SU-DHL-6 (cell line): ENCODE measurements around the gene ZNF532.

ENCODE experiments used
- H2AFZ ChIP-seq: fragments of 200-600 bp; sonication (generic); 2 replicates; pipeline ENCODE4 v1.6.1; 2014; ENCODE audit warnings: low read depth, mild to moderate bottlenecking, moderate library complexity, mixed read lengths, antibody characterized with exemption, low read length; ENCODE audit not compliant: severe bottlenecking
- H3F3A ChIP-seq: fragments of 200-600 bp; shearing (Covaris generic); 2 replicates; pipeline ENCODE4 v1.6.0; 2016; ENCODE audit warnings: antibody characterized with exemption, mild to moderate bottlenecking; ENCODE audit not compliant: insufficient read depth
- H3K27ac ChIP-seq: fragments of 200-600 bp; sonication (generic); 2 replicates; pipeline ENCODE4 v1.5.1; 2016; ENCODE audit warnings: low read depth, mild to moderate bottlenecking, low read length, moderate library complexity, mixed read lengths
- H3K27me3 ChIP-seq: fragments of 200-600 bp; sonication (generic), shearing (Covaris generic); 2 replicates; pipeline ENCODE4 v1.6.0; 2014; ENCODE audit warnings: mild to moderate bottlenecking, low read length
- H3K36me3 ChIP-seq: fragments of 200-600 bp; sonication (generic); 2 replicates; pipeline ENCODE4 v1.6.1; 2014; ENCODE audit warnings: mild to moderate bottlenecking, low read length, mixed read lengths
- H3K4me2 ChIP-seq: fragments of 300-600, 200-600 bp; shearing (Covaris generic), sonication (generic); 2 replicates; pipeline ENCODE4 v1.6.0; 2014; ENCODE audit warnings: low read length, low read depth, mild to moderate bottlenecking; ENCODE audit not compliant: poor library complexity, severe bottlenecking
- H3K4me3 ChIP-seq: fragments of 200-600 bp; sonication (generic); 2 replicates; pipeline ENCODE4 v1.5.1; 2014; ENCODE audit warnings: antibody characterized with exemption, low read length, mild to moderate bottlenecking, mixed read lengths; ENCODE audit not compliant: insufficient read depth, poor library complexity, severe bottlenecking
- H3K79me2 ChIP-seq: fragments of 200-600 bp; sonication (generic); 2 replicates; pipeline ENCODE4 v1.6.1; 2014; ENCODE audit warnings: mild to moderate bottlenecking, low read length, moderate library complexity; ENCODE audit not compliant: insufficient read depth
- H3K9ac ChIP-seq: fragments of 200-600 bp; sonication (generic); 2 replicates; pipeline ENCODE4 v1.7.0; 2014; ENCODE audit warnings: mild to moderate bottlenecking, low read length
- H3K9me2 ChIP-seq: fragments of 200-600 bp; sonication (generic); replicated peaks from 2 replicates; pipeline ENCODE4 v1.6.1; 2014; ENCODE audit warnings: low read length; ENCODE audit not compliant: insufficient read depth
- H3K9me3 ChIP-seq: fragments of 200-600 bp; sonication (generic); 2 replicates; pipeline ENCODE4 v1.6.1; 2014; ENCODE audit warnings: low read length, mixed read lengths; ENCODE audit not compliant: insufficient read depth
- H4K20me1 ChIP-seq: fragments of 200-600 bp; sonication (generic); 2 replicates; pipeline ENCODE4 v1.6.1; 2014; ENCODE audit warnings: low read depth, mild to moderate bottlenecking, antibody characterized with exemption, low read length, moderate library complexity, mixed read lengths
- EZH2phosphoT487 ChIP-seq: fragments of 200-600 bp; sonication (generic), shearing (Covaris generic); conservative IDR thresholded peaks from 2 replicates; pipeline ENCODE4 v1.6.1; 2018; ENCODE audit warnings: mild to moderate bottlenecking, antibody characterized with exemption, low read length, moderate library complexity, mixed read lengths
- TF ChIP-seq, protein P1 (sequence below): fragments of 200-600 bp; sonication (generic); IDR thresholded peaks from one replicate; pipeline ENCODE4 v1.5.1; 2017; ENCODE audit warnings: antibody characterized with exemption, mild to moderate bottlenecking, low read length, moderate library complexity; ENCODE audit not compliant: insufficient read depth, poor library complexity, severe bottlenecking

ZNF532 gene

DNA sequence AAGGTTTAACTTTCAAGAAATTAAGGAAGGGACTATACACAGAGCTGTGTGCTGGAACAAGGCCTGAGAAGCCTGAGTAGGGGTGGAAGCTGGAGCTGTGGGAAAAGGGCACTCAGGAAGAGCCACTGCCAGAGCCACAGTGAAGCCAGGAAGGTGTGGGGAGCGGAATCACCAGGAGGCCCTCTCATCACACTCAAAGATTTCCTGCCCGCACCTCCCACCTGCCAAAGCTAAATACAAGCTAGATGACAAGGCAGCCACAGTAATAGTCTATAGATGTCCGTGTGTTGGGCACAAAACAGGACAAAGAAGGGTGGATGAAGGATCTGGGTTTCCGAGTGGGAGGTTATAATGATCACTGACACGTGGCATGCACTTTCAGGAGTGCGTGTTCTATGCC lies 126.0 kb downstream of the ZNF532 start:
- Histone ChIP-seq H2AFZ (no peak overlapping the region), H3K27ac (no peak overlapping the region), H3K4me2 (no peak overlapping the region)

DNA sequence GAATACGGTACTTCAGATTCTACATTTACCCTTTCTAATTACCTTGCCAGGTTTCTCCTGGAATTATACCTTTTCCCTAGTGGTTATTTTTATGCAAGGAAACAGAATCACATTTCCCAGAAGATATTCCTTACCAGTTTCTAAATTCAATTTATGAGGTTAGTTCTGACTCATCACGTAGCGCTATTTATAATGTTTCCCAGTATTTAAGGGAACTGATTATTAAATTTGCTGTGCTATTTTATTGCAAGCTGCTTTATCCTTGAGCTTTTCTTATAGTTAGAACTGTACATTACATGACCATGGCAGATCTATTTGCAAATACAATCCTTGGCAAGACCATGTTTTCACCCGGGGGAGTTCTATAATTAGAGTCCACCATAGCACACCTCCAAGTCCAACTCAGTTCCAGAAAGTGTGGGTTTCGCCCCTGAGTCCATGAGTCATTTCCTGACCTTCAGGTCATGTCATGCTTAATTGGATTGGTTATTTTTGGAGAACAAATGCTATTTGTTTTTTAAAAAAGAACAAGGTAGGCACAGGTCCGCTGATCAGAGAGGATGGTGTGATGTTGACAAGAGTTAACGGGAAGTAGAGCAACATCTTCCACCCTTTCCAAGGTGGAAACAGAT lies 126.6 kb downstream of the ZNF532 start:
- Histone ChIP-seq H3K36me3 (no peaks in the 10 kb centered on the region), H3K27me3 (no peaks in the 10 kb centered on the region), H3K4me2 (no peak overlapping the region), H3K9me2 (no peaks in the 10 kb centered on the region), H3K4me3 (no peak overlapping the region), H4K20me1 (no peaks in the 10 kb centered on the region), H3K27ac (no peak overlapping the region), H3K9me3 (no peaks in the 10 kb centered on the region), H3F3A (peaks cover 27% of the 10 kb centered on the region), H3K9ac (no peak overlapping the region), H3K79me2 (no peaks in the 10 kb centered on the region), H2AFZ (no peak overlapping the region)
- TF ChIP-seq EZH2phosphoT487 = no peak
- TF ChIP-seq, protein P1, sequence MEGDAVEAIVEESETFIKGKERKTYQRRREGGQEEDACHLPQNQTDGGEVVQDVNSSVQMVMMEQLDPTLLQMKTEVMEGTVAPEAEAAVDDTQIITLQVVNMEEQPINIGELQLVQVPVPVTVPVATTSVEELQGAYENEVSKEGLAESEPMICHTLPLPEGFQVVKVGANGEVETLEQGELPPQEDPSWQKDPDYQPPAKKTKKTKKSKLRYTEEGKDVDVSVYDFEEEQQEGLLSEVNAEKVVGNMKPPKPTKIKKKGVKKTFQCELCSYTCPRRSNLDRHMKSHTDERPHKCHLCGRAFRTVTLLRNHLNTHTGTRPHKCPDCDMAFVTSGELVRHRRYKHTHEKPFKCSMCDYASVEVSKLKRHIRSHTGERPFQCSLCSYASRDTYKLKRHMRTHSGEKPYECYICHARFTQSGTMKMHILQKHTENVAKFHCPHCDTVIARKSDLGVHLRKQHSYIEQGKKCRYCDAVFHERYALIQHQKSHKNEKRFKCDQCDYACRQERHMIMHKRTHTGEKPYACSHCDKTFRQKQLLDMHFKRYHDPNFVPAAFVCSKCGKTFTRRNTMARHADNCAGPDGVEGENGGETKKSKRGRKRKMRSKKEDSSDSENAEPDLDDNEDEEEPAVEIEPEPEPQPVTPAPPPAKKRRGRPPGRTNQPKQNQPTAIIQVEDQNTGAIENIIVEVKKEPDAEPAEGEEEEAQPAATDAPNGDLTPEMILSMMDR = no peak

More for the DNA sequence above, 126.0 kb downstream of the ZNF532 start:
- H3K4me3 ChIP-seq = no peak overlapping the region
- H4K20me1 ChIP-seq = no peaks in the 10 kb centered on the region
- TF ChIP-seq EZH2phosphoT487 = no peak
- no peaks in the 10 kb centered on the region for H3K27me3 ChIP-seq
- no peaks in the 10 kb centered on the region for H3K9me3 ChIP-seq
- H3K36me3 ChIP-seq = no peaks in the 10 kb centered on the region
- no peak overlapping the region for H3K9ac ChIP-seq
- no peaks in the 10 kb centered on the region for H3K9me2 ChIP-seq
- H3K79me2 ChIP-seq = no peaks in the 10 kb centered on the region
- H3F3A ChIP-seq = peaks cover 27% of the 10 kb centered on the region

DNA sequence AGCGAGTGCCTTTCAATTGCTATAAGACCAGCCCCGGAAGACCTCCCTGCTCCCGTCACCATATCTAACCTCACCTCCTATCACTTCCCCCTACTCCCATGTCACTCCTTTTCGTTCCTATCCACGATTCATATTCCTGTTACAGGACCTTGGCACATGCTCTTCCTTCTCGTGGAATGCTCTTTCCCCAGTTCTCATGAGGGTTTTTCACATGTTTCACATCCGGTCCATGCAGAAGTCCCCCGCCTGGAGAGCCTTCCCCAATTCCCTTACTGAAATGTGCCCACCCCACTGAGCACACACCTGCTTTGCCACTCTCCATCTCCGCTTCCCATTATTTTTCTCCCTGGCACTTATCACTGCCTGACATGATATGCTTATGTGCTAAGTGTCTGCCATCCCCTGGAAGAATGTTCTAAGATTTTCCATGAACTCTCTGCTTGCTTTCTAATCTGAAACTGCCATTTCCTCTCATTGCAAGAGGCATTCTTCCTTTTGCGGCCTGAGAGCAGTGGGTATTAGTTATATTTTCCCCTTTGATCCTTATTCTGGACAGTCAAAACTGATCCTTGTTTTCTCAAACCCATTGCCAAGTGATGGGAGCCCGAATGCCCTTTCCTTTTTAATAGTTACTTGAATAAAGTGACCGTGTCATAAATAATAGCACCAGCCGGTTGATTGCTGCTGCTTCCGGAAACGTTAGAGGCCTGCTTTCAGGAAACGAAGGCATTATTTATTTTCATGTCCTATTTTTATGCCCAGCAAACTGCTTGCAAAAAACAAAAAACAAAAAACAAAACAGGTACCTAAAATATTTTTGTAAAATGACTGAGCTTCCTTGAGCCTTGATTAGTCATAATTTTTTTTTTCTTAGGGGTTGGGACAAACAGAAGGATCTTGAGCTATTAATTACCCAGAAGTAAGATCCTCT lies 127.9 kb downstream of the ZNF532 start:
- H2AFZ ChIP-seq = peak overlapping the region; percentile 71

More for the DNA sequence above, 127.9 kb downstream of the ZNF532 start:
- no peaks in the 10 kb centered on the region for H3K79me2 ChIP-seq
- no peaks in the 10 kb centered on the region for H3K9me2 ChIP-seq
- peak overlapping the region; percentile 48 for H3K4me2 ChIP-seq
- no peaks in the 10 kb centered on the region for H3K36me3 ChIP-seq
- H4K20me1 ChIP-seq = no peaks in the 10 kb centered on the region
- peak overlapping the region; percentile 3; the same call in 1 of the 2 replicates for H3K27ac ChIP-seq
- H3K9ac ChIP-seq = 0 out of 2 replicates have a peak overlapping the region, but pooled peaks have one; percentile 2
- no peak for TF ChIP-seq EZH2phosphoT487
- TF ChIP-seq, protein P1 = no peak
- no peaks in the 10 kb centered on the region for H3K9me3 ChIP-seq
- H3K27me3 ChIP-seq = no peaks in the 10 kb centered on the region
- no peak overlapping the region for H3K4me3 ChIP-seq
- H3F3A ChIP-seq = peaks cover 18% of the 10 kb centered on the region
